ENCODE measurements around the gene PREB. TPM values are rescaled to one million over a fixed set of nuclear protein-coding genes. Genes with fewer than 3 reads are reported as not detected.

The PREB gene
- total and polyA plus RNA-seq, 2 of the 13 experiments (the other 11 are each of a cell fraction or from before 2014, with no cell fraction given) = 112 to 192 TPM

DNA sequence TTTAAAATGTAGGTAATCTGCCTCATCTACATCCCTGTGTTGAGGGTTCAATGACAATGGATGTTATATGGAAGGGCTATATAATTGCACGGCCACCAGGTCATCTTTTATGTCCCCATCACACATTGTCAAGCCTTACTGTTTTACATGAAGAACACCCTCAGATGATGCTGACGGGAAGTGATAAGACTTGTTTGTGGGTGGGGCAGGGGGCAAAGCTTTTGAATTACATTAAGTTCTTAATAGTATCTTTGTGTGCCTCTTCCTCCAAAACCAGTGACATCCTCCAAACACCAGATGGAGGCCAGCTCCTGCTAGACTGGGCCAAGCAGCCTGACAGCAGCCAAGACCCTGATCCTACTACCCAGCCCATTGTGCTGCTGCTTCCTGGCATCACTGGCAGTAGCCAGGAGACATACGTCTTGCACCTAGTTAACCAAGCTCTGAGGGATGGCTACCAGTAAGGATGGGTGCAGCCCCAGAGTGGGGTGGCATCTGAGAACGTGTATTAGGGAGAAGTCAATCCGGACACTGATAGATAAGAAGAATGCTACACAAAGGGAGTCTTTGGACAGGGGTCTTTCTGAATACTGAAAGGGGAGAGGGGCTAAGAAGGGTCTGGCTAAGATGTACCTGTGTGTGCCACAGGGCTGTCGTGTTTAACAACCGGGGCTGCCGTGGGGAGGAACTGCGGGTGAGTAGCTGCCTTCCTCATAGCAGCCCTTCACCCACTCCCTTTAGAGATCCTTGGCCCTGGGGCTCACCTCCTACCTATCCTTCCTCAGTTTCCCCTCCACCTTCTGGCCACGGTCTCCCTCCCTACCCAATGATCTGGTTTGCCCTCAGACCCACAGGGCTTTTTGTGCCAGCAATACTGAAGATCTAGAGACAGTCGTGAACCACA lies 5.5 kb downstream of the PREB start (continued):
- no peak for TF ChIP-seq ZNF281 (CRISPR knock-in tag; IDR thresholded peaks at IDR 0.05; ENCODE audit: borderline replicate concordance)
- TF ChIP-seq RBFOX2 (IDR thresholded peaks at IDR 0.05; ENCODE audit: low read depth, low read length) = peak; percentile 58
- TF ChIP-seq POLR2AphosphoS5 (IDR thresholded peaks at IDR 0.05; ENCODE audit: low read depth, low read length) = peak; percentile 32
- 0 out of 2 replicates have a peak, but pooled peaks have one; percentile 31 for TF ChIP-seq BRF2 (CRISPR knock-in tag; IDR thresholded peaks at IDR 0.05)
- peak; percentile 76 for TF ChIP-seq ZC3H13 (CRISPR knock-in tag; IDR thresholded peaks at IDR 0.05)
- TF ChIP-seq, protein P1, sequence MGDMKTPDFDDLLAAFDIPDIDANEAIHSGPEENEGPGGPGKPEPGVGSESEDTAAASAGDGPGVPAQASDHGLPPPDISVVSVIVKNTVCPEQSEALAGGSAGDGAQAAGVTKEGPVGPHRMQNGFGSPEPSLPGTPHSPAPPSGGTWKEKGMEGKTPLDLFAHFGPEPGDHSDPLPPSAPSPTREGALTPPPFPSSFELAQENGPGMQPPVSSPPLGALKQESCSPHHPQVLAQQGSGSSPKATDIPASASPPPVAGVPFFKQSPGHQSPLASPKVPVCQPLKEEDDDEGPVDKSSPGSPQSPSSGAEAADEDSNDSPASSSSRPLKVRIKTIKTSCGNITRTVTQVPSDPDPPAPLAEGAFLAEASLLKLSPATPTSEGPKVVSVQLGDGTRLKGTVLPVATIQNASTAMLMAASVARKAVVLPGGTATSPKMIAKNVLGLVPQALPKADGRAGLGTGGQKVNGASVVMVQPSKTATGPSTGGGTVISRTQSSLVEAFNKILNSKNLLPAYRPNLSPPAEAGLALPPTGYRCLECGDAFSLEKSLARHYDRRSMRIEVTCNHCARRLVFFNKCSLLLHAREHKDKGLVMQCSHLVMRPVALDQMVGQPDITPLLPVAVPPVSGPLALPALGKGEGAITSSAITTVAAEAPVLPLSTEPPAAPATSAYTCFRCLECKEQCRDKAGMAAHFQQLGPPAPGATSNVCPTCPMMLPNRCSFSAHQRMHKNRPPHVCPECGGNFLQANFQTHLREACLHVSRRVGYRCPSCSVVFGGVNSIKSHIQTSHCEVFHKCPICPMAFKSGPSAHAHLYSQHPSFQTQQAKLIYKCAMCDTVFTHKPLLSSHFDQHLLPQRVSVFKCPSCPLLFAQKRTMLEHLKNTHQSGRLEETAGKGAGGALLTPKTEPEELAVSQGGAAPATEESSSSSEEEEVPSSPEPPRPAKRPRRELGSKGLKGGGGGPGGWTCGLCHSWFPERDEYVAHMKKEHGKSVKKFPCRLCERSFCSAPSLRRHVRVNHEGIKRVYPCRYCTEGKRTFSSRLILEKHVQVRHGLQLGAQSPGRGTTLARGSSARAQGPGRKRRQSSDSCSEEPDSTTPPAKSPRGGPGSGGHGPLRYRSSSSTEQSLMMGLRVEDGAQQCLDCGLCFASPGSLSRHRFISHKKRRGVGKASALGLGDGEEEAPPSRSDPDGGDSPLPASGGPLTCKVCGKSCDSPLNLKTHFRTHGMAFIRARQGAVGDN (CRISPR knock-in tag; IDR thresholded peaks at IDR 0.05) = peak; percentile 36
- TF ChIP-seq AKAP8 (CRISPR knock-in tag; IDR thresholded peaks at IDR 0.05) = peak; percentile 31
- no peak for TF ChIP-seq CBX5 (CRISPR knock-in tag; IDR thresholded peaks at IDR 0.05; ENCODE audit: borderline replicate concordance)
- TF ChIP-seq SSRP1 (CRISPR knock-in tag; IDR thresholded peaks at IDR 0.05) = no peak; the same call in 1 of the 2 replicates
- TF ChIP-seq KLF12 (CRISPR knock-in tag; IDR thresholded peaks at IDR 0.05; ENCODE audit: borderline replicate concordance) = no peak
- TF ChIP-seq MBD4 (IDR thresholded peaks at IDR 0.05; ENCODE audit: borderline replicate concordance, low read length) = peak; percentile 65; the same call in 1 of the 2 replicates
- TF ChIP-seq, protein P2, sequence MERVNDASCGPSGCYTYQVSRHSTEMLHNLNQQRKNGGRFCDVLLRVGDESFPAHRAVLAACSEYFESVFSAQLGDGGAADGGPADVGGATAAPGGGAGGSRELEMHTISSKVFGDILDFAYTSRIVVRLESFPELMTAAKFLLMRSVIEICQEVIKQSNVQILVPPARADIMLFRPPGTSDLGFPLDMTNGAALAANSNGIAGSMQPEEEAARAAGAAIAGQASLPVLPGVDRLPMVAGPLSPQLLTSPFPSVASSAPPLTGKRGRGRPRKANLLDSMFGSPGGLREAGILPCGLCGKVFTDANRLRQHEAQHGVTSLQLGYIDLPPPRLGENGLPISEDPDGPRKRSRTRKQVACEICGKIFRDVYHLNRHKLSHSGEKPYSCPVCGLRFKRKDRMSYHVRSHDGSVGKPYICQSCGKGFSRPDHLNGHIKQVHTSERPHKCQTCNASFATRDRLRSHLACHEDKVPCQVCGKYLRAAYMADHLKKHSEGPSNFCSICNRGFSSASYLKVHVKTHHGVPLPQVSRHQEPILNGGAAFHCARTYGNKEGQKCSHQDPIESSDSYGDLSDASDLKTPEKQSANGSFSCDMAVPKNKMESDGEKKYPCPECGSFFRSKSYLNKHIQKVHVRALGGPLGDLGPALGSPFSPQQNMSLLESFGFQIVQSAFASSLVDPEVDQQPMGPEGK (CRISPR knock-in tag; IDR thresholded peaks at IDR 0.05) = 0 out of 2 replicates have a peak, but pooled peaks have one; percentile 8
- peak; percentile 26; the same call in 1 of the 2 replicates for TF ChIP-seq MIER3 (CRISPR knock-in tag; IDR thresholded peaks at IDR 0.05; ENCODE audit: borderline replicate concordance)
- TF ChIP-seq, protein P3, sequence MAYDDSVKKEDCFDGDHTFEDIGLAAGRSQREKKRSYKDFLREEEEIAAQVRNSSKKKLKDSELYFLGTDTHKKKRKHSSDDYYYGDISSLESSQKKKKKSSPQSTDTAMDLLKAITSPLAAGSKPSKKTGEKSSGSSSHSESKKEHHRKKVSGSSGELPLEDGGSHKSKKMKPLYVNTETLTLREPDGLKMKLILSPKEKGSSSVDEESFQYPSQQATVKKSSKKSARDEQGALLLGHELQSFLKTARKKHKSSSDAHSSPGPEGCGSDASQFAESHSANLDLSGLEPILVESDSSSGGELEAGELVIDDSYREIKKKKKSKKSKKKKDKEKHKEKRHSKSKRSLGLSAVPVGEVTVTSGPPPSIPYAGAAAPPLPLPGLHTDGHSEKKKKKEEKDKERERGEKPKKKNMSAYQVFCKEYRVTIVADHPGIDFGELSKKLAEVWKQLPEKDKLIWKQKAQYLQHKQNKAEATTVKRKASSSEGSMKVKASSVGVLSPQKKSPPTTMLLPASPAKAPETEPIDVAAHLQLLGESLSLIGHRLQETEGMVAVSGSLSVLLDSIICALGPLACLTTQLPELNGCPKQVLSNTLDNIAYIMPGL (CRISPR knock-in tag; IDR thresholded peaks at IDR 0.05; ENCODE audit: borderline replicate concordance in 1 of 2, low read depth in 1 of 2) = 0 out of 4 replicates have a peak, but pooled peaks of 1 of the 2 experiments have one; percentile 15

Measured in HepG2 (cell line).